GM21423 (cell line): ENCODE measurements around the gene RERE.

Experiments
- ATAC-seq: cut with Tn5 transposase; IDR thresholded peaks from one replicate; pipeline ENCODE4 v1.9.1; 2021; ENCODE audit warnings: mild to moderate bottlenecking, moderate library complexity; ENCODE audit not compliant: unreplicated experiment

Gene RERE

DNA sequence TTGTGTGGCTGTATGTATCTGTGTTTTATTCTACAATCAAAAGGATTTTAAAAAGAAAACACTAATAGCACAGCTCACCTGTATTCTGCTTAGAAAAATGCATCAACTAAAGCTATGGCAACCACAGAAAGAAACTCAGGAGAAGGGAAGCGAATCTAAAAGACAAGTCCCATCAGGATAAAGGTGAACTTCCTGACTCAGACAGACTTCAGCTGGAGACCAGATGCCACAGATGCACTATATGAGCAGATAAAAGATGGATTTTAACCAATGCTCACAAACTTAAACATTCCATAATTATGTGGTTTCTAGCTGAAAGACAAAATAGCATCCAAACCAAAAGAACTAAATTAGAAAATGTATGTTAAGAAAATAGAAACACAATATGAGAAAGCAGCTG is 231.0 kb downstream of the RERE start:
- no peak for ATAC-seq

DNA sequence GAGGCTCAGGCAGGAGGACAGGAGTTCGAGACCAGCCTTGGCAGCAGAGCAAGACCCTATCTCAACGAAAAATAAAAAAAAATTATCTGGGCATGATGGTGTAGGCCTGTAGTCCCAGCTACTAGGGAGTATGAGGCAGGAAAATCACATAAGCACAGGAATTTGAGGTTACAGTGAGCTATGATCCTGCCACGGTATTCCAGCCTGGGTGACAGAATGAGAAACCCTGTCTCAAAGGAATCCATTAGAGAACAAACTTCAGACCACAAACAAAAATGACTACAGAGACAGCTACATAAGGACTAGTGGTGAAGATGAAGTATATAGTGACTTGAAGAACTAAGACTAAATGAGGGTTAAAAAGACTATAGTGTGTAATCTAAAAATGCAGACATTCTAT is 233.1 kb downstream of the RERE start:
- ATAC-seq: no peak

- ATAC-seq: no peak
Measured at GRCh38 chr1:8583031-8583430, 234.4 kb downstream of the RERE start.

DNA sequence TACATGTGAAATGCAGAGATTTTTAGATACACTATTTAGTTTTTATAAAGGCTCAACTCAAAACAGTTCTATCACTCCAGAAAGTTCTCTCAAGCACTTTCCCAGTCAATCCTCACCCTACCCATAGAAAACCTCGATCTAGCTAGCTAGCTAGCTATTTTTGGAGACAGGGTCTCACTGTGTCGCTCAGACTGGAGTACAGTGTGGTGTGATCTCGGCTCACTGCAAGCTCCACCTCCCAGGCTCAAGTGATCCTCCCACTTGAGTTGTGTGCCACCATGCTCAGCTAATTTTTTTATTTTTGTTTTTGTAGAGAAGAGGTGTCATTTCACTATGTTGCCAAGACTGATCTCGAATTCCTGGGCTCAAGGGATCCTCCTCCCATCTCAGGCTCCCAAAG is 236.9 kb downstream of the RERE start:
- ATAC-seq: no peak

GRCh38 chr1:8578936-8579335 is 238.5 kb downstream of the RERE start:
- no peak for ATAC-seq

DNA sequence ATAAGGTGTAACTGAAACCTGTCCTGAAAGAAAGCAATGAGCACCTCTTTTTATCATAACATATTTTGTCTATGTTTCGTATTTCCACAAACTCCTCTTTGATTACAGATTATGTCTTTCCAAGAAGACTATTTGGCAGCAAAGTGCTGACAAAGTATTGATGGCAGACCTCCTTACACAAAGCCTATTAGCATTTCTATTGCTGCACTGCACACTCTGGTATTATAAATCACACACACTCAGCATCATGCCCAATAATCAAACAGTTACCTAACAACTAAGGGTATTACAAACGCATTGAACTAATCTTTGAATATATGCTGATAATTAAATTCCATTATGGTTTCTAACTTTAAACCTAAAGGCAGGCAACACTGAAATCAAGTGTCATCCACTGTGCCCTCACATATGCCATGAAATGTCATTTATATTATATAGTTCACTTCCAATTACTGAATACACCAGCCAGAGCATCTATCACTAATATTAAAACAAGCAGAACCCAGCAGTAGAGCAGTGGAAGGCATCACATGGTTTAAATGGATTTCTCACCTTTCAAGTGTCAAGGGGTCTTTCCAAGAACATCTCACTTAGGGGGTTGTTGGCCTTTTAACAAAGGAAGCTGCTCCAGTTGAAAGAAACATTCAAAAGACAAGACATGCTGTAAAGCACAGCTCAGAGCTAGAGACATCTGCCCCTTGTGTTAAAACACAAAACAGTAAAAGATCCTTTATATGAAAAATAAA is 239.1 kb downstream of the RERE start:
- ATAC-seq: no peak

DNA sequence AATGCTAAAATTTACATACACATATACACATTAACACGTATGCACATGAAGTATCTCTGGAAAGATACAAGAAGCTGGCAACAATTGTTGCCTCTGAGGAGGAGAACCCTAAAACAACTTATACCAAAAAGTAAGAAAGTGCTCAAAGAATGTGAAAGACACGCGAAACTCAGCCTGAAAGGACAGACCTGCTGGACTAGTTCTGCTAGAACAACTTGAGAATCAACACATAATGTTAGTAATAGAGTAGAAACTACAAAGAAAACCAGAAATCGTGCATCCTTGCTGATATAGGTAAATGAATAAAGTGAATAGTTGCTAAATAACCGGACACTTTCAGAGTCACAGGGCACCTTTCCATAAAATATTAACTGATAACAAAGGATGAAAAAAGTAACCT is 242.5 kb downstream of the RERE start:
- no peak for ATAC-seq

DNA sequence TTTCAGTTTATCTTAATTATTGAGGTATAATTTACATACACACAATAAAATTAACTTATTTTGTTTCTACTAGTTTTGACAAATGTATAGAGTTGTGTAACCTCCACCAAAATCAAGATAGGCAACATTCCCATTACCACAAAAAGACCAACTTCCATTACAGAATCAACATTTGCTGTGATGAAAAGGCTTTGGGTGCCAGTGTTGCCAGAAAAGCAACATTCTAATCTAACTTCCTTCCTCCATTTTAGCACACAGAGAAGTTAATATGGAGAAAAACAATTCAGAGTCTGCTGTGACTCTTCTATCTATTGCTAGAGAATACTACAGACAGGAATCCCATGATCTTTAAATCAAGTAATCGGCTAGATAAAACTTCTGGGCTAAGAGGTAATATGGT is 245.3 kb downstream of the RERE start:
- ATAC-seq: no peak

DNA sequence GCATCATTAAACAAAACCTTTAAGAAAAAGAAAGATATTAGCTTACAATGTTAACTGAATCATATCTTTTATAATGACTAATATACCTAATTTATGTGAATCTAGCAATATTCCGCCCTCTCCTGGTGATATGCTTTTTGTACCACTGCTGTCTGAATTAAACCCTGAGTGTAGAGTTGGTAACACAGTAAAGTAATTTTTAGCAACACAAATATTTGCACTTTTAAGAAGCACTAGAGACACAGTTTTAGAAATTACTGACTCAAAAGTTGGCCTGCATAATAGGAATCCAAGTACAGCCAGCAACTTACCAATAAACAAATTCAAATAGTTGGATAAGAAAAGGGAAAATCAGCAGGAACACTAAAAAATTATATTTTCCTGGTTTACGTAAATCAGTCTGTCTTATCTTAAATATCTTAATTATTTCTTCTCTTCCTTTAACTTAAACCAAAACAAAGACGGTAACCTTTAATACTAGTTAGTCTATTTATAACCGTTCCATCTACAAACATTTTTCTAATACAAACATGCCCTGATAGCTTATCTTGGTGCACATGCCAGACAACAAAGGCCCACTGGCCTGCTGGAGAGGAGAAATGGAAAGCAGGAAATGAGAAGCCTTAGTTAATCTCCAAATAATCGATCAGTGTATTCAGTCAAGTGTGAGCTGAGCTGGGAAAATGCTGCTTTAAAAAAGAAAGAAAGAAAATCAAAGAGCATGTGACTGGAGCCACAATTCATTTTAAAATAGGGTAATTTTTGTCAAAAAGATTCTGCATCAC is 246.0 kb downstream of the RERE start:
- ATAC-seq: no peak

GRCh38 chr1:8570465-8570864 is 247.0 kb downstream of the RERE start:
- ATAC-seq: no peak

DNA sequence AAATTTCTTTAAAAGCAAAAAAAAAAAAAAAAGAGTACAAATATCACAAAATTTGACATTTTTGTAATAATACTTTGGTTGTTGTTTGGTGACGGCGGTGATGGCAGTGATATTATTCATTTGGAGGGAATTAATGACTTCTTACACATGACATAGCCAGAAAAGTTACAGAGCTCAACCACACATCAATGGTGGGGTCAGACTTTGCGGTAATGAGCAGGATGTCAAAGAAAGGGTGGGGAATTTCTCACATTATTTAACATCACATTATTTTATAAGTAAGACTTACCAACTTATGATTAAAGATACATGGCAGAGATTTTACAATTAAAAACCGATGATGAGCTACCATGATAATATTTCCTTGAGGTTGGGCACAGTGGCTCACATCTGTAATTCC is 248.2 kb downstream of the RERE start:
- ATAC-seq: no peak

GRCh38 chr1:8568837-8569236 is 248.6 kb downstream of the RERE start:
- no peak for ATAC-seq

- ATAC-seq: no peak
Measured at GRCh38 chr1:8567146-8567545, 250.3 kb downstream of the RERE start.

GRCh38 chr1:8565802-8566201 is 251.6 kb downstream of the RERE start:
- ATAC-seq: no peak

- no peak for ATAC-seq
Measured at GRCh38 chr1:8563944-8564537, 253.4 kb downstream of the RERE start.

- ATAC-seq: no peak
Measured at GRCh38 chr1:8562881-8563865, 254.3 kb downstream of the RERE start.

DNA sequence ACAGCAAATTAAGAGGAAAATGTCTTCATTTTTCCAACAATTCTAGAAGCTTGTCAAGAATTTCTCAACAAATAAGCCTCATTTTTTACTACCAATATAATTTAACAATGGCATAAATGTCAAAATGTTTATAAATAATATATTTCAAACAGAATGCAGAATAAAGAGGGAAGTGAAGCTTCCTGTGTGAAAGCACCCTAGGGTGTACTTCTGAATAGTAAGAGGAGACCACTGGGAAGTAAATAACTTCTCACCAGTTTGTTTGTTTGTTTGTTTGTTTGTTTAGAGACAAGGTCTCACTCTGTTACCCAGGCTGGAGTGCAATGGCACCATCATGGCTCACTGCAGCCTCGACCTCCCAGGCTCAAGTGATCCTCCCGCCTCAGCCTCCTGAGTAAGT is 255.2 kb downstream of the RERE start:
- no peak for ATAC-seq

GRCh38 chr1:8560611-8561544 is 256.6 kb downstream of the RERE start:
- peak; percentile 42 for ATAC-seq

GRCh38 chr1:8560035-8560434 is 257.4 kb downstream of the RERE start:
- ATAC-seq: no peak

DNA sequence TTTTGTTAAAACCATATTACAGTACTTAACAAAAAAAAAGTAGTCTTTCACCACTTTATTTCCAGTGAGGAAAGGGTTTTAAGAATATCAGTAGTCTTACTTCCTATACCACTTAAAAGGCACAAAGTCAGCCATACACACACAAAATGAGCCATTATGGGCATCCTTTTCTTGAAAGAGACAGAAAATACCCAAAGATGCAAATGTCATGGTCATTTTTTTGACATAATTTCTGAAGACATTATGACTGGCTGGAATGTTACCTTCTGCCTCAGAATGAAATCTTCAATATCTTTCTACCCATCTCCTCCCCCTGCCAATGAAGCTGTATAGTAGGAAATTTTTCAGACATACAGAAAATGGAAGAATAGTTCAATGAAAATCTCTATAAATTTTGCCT is 261.9 kb downstream of the RERE start:
- no peak for ATAC-seq
